GM19467 (cell line): ENCODE data around the gene HORMAD2.

Experiments used
- ATAC-seq: cut with Tn5 transposase; IDR thresholded peaks from one replicate; pipeline ENCODE4 v1.9.1; 2021; ENCODE audit warnings: mild to moderate bottlenecking, moderate library complexity; ENCODE audit not compliant: unreplicated experiment

The HORMAD2 gene

GRCh38 chr22:30159561-30160353 lies 79.5 kb downstream of the HORMAD2 start:
- no peak for ATAC-seq

GRCh38 chr22:30161051-30161469 lies 80.8 kb downstream of the HORMAD2 start:
- no peak for ATAC-seq

GRCh38 chr22:30167296-30167695 lies 87.0 kb downstream of the HORMAD2 start:
- no peak for ATAC-seq

DNA sequence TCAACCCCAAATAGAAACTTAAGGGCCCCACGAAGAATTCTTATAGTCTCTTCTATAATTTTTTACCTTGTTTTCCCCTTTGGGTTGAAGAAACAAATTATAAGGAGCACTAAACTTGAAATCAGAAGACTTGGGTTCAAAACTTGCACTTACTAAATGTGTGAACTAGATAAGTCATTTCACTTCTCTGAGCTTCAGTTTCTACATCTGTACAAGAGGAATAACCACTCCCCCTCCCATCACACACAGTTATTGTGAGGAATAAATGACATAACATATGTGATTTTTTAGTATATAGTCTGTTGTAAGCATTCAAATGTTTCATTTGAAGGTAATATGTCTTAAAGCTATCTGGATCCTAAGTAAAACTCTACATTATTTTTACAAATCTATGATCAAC lies 87.5 kb downstream of the HORMAD2 start:
- ATAC-seq: no peak

DNA sequence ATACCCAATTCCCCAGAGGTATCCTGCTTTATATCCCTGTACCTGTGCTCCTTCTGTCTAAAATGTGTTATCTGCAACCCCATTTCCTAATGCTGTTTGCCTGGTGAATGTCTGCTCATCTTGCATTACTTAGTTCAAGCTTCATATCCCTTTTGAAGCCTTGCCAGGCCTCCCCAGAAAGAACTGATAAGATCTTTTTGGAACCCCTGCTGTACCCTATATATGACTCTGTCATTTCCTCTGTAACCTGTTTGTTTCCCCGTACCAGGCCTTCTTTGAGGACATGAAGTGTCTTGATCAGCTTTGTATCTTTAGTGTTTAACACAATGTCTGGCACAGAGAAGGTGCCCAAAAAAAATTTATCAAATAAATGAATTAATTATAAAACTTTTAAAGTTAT lies 88.7 kb downstream of the HORMAD2 start:
- ATAC-seq: no peak

DNA sequence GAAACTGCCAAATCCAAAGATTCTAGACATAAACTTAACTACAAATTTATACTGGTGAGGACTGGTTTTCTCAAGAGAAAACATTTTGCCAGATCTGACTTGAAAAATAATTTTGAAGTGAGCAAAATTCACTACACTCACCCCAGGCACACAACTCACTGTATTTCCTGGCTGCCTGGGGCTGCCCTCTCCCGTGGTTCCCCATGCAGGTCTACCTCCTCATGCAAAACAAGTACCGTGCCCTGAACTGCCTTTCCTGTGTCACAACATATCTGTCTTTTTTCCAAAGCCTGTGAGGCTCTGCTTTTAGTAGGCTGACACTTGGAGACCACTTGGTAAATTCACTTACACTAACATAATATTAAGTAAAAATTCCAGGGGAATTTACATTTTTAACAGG lies 89.9 kb downstream of the HORMAD2 start:
- no peak for ATAC-seq

GRCh38 chr22:30171008-30171407 lies 90.7 kb downstream of the HORMAD2 start:
- ATAC-seq: no peak

- no peak for ATAC-seq
These were observed 95.5 kb downstream of the HORMAD2 start for GRCh38 chr22:30175690-30176288.

GRCh38 chr22:30176431-30176830 lies 96.2 kb downstream of the HORMAD2 start:
- no peak for ATAC-seq

- no peak for ATAC-seq
These were observed 98.2 kb downstream of the HORMAD2 start for GRCh38 chr22:30178181-30179126.

DNA sequence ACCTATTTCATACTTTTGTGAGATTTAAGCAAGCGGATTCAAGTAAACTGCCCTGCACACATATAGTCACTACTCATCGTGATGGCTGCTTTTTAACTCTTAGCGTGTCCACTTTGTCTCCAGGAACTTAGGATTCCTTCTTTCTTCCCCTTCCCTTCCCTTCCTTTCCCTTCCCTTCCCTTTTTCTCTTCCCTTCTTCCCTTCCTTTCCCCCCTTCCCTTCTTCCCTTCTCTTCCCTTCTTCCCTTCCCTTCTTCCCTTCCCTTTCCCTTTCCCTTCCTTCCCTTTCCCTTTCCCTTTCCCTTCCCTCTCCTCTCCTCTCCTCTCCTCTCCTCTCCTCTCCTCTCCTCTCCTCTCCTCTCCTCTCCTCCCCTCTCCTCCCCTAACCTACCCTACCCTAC lies 100.4 kb downstream of the HORMAD2 start:
- no peak for ATAC-seq

GRCh38 chr22:30181459-30182349 lies 101.4 kb downstream of the HORMAD2 start:
- no peak for ATAC-seq

- no peak for ATAC-seq
These were observed 102.1 kb downstream of the HORMAD2 start for GRCh38 chr22:30182350-30182745.

DNA sequence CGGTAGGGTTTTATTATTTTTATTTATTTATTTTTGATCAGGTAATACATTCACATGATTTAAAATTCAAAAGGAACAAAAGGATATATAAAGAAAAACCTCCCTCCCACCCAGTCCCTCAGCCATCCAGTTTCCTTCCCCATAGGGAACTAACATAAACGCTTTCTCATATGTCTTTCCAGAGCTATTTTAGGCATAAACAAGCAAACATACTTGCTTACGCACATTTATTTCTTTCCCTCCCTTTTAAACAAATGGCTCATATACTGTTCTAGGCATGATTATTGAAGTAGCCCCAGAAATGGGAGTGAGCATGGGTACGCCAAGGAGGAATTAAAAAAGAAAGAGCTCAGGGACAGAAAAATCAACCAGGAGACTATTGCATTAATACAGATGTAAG lies 102.6 kb downstream of the HORMAD2 start:
- ATAC-seq: no peak

GRCh38 chr22:30183271-30183670 lies 103.0 kb downstream of the HORMAD2 start:
- no peak for ATAC-seq

GRCh38 chr22:30183861-30184278 lies 103.6 kb downstream of the HORMAD2 start:
- no peak for ATAC-seq

- no peak for ATAC-seq
These were observed 104.9 kb downstream of the HORMAD2 start for GRCh38 chr22:30185129-30185528.

- ATAC-seq: no peak
These were observed 105.3 kb downstream of the HORMAD2 start for GRCh38 chr22:30185549-30185948.

GRCh38 chr22:30186041-30186440 lies 105.8 kb downstream of the HORMAD2 start:
- no peak for ATAC-seq

- ATAC-seq: no peak
These were observed 106.2 kb downstream of the HORMAD2 start for GRCh38 chr22:30186510-30186909.
